ENCODE data around the gene ARAP1.

DNA sequence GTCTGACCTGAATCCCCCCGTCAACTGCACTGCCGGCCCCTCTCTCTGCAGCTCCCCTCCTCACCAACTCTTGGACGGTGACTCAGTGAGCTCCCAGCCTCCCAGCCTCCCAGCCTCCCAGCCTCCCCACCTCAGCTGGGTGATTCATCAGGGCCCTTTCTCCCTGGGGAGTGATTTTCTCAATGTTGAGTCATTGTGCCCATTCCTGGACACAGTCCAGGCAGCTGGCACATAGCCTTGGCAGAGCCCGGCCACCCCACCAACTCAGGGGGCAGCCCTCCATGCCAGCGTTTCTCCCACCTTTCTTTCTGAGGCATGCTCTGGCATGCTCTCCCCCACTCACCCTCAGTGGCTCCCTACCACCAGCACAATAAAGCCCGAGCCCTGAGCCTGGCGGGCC, 108.7 kb downstream of the ARAP1 start:
- TF ChIP-seq POLR2AphosphoS5 (IDR thresholded peaks at IDR 0.05; ENCODE audit: low read depth, low read length) (no peak), TAF1 (IDR thresholded peaks at IDR 0.05; ENCODE audit: borderline replicate concordance, low read depth, low read length) (no peak), POLR2A (IDR thresholded peaks at IDR 0.05; ENCODE audit: low read depth, low read length) (no peak)

Measured in GM12892 (cell line).